Activated naive CD8-positive, alpha-beta T cell treated with anti-CD3 and anti-CD28 coated beads, Interleukin-2, amount 10 ng/mL, durations not matched to agents 7 days and 5 days (primary cell): ENCODE results near the gene VKORC1. TPM values are rescaled to one million over a fixed set of nuclear protein-coding genes. Genes with fewer than 3 reads are reported as not detected.
A peak's percentile ranks its signal among the peaks of the same experiment; 100 is the strongest.

Experiments
- ATAC-seq: fragments of 150-1000 bp; cut with Tn5 transposase; one replicate; pipeline ENCODE4 v1.10.0; 2021; ENCODE audit warnings: low read depth, moderate library complexity
- POLR2A ChIA-PET: fragments of 350-600 bp; sonication (Branson Sonifier 250); formaldehyde crosslinking; loops from one replicate; lab custom pipeline; 2021; ENCODE audit warnings: antibody characterized with exemption; lab: Charles Lee
- DNase-seq: peaks from one replicate; pipeline ENCODE4 v3.0.0; 2021
- H3K27ac Mint-ChIP-seq: one replicate; pipeline ENCODE4 v1.8.0; 2022; ENCODE audit warnings: mild to moderate bottlenecking, mixed read lengths
- H3K27me3 Mint-ChIP-seq: one replicate; pipeline ENCODE4 v1.8.0; 2022; ENCODE audit warnings: mild to moderate bottlenecking, moderate library complexity, mixed read lengths
- H3K36me3 Mint-ChIP-seq: one replicate; pipeline ENCODE4 v1.8.0; 2021; ENCODE audit warnings: mild to moderate bottlenecking, mixed read lengths
- H3K4me1 Mint-ChIP-seq: one replicate; pipeline ENCODE4 v1.8.0; 2021; ENCODE audit warnings: mixed read lengths
- H3K4me3 Mint-ChIP-seq: one replicate; pipeline ENCODE4 v1.8.0; 2022; ENCODE audit warnings: mild to moderate bottlenecking, moderate library complexity, mixed read lengths
- H3K9me3 Mint-ChIP-seq: one replicate; pipeline ENCODE4 v1.8.0; 2021; ENCODE audit warnings: mixed read lengths
- total RNA-seq, 2 experiments: library from RNA; stranded (reverse); gene quantifications; one replicate each; pipeline ENCODE4 v1.2.3, GENCODE V29; 2021

Gene VKORC1
- total RNA-seq, 2 experiments from 2014 or later: 79.4 to 80.4 TPM

DNA sequence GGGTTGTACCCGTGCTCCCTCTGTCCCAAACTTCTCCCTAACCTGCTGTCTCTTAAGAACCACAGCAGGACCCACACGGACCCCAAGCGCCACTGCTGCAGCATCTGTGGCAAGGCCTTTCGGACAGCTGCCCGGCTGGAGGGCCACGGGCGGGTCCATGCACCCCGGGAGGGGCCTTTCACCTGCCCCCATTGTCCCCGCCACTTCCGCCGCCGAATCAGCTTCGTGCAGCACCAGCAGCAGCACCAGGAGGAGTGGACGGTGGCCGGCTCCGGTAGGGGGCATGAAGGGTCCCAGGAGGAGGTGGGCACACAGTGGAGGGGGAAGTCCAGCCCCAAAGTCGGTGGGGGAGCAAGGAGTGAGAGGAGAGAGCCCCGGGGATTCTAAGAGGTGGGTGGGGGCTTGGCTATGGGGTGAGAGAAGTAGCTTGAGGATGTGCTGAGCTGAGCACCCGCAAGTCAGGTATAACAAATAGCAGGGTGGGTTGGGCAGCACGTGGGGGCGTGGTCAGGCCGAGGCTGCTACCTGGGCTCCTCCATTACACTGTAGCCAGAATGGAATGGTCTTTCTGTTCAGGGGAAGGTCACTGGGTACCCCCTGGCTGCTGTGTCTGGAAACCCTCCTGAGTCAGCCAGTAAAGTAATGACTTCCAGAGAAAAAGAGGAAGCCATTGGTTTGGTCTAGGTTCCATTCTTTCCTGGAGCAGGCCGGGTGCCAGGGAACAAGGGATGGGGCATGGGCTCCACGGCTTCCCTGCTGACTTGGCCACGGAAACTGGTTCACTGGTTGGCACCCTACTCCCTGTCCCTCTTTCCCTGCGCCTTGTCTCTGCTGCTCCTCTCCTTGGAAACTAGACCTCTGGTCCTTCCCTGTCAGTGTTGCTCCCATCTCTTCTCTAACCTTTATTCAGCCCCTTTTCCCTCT lies 12.9 kb downstream of the VKORC1 start:
- peak overlapping the region; percentile 63 for H3K27ac Mint-ChIP-seq
- H3K4me1 Mint-ChIP-seq: peaks cover 14% of the 10 kb centered on the region
- ATAC-seq (no peak), DNase-seq (no peak)
- H3K9me3 Mint-ChIP-seq: no peaks in the 10 kb centered on the region
- H3K27me3 Mint-ChIP-seq: no peaks in the 10 kb centered on the region
- POLR2A ChIA-PET: no interaction called here
- H3K4me3 Mint-ChIP-seq: no peak overlapping the region
- peaks cover 16% of the 10 kb centered on the region for H3K36me3 Mint-ChIP-seq

DNA sequence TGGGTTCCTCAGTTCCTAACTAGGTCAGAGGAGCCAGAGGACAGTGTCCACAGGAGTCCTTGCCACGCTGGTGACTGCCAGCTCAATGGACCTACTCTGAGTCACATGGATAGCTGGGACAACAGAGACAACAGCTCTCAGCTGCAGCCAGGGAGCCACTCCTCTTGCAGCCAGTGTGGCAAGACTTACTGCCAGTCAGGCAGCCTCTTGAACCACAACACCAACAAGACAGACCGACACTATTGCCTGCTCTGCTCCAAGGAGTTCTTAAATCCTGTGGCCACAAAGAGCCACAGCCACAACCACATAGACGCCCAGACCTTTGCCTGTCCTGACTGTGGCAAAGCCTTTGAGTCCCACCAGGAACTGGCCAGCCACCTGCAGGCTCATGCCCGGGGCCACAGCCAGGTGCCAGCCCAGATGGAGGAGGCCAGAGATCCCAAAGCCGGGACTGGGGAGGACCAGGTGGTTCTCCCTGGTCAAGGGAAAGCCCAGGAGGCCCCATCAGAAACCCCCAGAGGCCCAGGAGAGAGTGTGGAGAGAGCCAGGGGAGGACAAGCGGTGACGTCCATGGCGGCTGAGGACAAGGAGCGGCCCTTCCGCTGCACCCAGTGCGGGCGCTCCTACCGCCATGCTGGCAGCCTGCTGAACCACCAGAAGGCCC lies 13.7 kb downstream of the VKORC1 start:
- no peaks in the 10 kb centered on the region for H3K27me3 Mint-ChIP-seq
- POLR2A ChIA-PET: no interaction called here

DNA sequence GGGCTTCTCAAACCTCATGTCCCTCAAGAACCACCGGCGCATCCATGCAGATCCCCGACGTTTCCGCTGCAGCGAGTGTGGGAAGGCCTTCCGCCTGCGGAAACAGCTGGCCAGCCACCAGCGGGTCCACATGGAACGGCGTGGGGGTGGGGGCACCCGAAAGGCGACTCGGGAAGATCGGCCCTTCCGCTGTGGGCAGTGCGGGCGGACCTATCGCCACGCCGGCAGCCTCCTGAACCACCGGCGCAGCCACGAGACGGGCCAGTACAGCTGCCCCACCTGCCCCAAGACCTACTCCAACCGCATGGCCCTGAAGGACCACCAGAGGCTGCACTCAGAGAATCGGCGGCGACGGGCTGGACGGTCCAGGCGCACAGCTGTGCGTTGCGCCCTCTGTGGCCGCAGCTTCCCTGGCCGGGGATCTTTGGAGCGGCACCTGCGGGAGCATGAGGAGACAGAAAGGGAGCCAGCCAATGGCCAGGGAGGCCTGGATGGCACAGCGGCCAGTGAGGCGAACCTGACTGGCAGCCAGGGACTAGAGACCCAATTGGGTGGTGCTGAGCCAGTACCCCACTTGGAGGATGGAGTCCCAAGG lies 14.5 kb downstream of the VKORC1 start:
- Mint-ChIP-seq H3K9me3 (no peaks in the 10 kb centered on the region), H3K27ac (no peak overlapping the region), H3K36me3 (peaks cover 13% of the 10 kb centered on the region), H3K4me3 (no peak overlapping the region), H3K4me1 (peaks cover 17% of the 10 kb centered on the region), H3K27me3 (no peaks in the 10 kb centered on the region)
- DNase-seq: no peak
- POLR2A ChIA-PET: no interaction called here
- no peak for ATAC-seq

More for the DNA sequence above, 13.7 kb downstream of the VKORC1 start:
- H3K4me3 Mint-ChIP-seq: no peak overlapping the region
- no peak for ATAC-seq
- peaks cover 13% of the 10 kb centered on the region for H3K36me3 Mint-ChIP-seq
- no peak overlapping the region for H3K27ac Mint-ChIP-seq
- no peak for DNase-seq
- peaks cover 15% of the 10 kb centered on the region for H3K4me1 Mint-ChIP-seq
- no peaks in the 10 kb centered on the region for H3K9me3 Mint-ChIP-seq

DNA sequence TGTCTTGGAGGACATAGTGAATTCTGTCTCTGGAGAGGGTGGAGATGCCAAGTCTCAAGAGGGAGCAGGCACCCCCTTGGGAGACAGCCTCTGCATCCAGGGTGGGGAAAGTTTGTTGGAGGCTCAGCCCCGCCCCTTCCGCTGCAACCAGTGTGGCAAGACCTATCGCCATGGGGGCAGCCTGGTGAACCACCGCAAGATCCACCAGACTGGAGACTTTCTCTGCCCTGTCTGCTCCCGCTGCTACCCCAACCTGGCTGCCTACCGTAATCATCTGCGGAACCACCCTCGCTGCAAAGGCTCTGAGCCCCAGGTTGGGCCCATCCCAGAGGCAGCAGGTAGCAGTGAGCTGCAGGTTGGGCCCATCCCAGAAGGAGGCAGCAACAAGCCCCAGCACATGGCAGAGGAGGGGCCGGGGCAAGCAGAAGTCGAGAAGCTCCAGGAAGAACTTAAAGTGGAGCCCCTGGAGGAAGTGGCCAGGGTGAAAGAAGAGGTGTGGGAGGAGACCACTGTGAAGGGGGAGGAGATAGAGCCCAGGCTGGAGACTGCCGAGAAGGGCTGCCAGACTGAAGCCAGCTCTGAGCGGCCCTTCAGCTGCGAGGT lies 15.2 kb downstream of the VKORC1 start:
- peak; percentile 13 for ATAC-seq
- DNase-seq: no peak
- peaks cover 19% of the 10 kb centered on the region for H3K36me3 Mint-ChIP-seq
- H3K27ac Mint-ChIP-seq: peak overlapping the region; percentile 66
- H3K9me3 Mint-ChIP-seq: no peaks in the 10 kb centered on the region
- H3K4me1 Mint-ChIP-seq: peaks cover 22% of the 10 kb centered on the region
- POLR2A ChIA-PET: no interaction called here
- H3K4me3 Mint-ChIP-seq: no peak overlapping the region
- H3K27me3 Mint-ChIP-seq: no peaks in the 10 kb centered on the region

DNA sequence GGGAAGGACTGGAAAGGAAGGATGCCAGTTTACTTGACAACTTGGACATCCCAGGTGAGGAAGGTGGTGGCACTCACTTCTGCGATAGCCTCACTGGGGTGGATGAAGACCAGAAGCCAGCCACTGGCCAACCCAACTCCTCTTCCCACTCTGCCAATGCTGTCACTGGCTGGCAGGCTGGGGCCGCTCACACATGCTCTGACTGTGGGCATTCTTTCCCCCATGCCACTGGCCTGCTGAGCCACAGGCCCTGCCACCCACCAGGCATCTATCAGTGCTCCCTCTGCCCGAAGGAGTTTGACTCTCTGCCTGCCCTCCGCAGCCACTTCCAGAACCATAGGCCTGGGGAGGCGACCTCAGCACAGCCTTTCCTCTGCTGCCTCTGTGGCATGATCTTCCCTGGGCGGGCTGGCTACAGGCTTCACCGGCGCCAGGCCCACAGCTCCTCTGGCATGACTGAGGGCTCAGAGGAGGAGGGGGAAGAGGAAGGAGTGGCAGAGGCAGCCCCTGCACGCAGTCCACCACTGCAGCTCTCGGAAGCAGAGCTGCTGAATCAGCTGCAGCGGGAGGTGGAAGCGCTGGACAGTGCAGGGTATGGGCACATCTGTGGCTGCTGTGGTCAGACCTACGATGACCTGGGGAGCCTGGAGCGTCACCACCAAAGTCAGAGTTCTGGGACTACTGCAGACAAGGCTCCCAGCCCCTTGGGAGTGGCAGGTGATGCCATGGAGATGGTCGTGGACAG lies 15.8 kb downstream of the VKORC1 start:
- DNase-seq (no peak), ATAC-seq (no peak)
- Mint-ChIP-seq H3K4me3 (no peak overlapping the region), H3K27ac (no peak overlapping the region), H3K27me3 (no peaks in the 10 kb centered on the region), H3K36me3 (peaks cover 19% of the 10 kb centered on the region), H3K4me1 (peaks cover 22% of the 10 kb centered on the region), H3K9me3 (no peaks in the 10 kb centered on the region)
- POLR2A ChIA-PET: interaction anchor here (0.6 kb wide), 1 partner anchor 326 kb away, joined by 3 read pairs; no protein-coding TSS in a partner anchor

DNA sequence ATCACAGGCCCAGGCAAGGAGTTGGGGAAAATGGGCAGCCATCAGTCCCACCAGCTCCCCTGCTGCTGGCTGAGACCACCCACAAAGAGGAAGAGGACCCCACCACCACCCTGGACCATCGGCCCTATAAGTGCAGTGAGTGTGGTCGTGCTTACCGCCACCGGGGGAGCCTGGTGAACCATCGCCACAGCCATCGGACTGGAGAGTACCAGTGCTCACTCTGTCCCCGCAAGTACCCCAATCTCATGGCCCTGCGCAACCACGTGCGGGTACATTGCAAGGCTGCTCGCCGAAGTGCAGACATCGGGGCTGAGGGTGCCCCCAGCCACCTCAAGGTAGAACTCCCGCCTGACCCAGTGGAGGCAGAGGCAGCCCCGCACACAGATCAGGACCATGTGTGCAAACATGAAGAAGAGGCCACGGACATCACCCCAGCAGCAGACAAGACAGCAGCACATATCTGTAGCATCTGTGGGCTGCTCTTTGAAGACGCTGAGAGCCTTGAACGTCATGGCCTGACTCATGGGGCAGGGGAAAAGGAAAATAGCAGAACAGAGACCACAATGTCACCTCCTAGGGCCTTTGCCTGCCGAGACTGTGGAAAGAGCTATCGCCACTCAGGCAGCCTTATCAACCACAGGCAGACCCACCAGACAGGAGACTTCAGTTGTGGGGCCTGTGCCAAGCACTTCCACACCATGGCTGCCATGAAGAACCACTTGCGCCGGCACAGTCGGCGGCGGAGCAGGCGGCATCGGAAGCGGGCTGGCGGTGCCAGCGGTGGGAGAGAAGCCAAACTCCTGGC lies 16.8 kb downstream of the VKORC1 start:
- peak overlapping the region; percentile 9 for H3K27ac Mint-ChIP-seq
- ATAC-seq (no peak), DNase-seq (no peak)
- H3K4me1 Mint-ChIP-seq: peaks cover 22% of the 10 kb centered on the region
- POLR2A ChIA-PET: no interaction called here
- H3K27me3 Mint-ChIP-seq: no peaks in the 10 kb centered on the region
- H3K9me3 Mint-ChIP-seq: no peaks in the 10 kb centered on the region
- peaks cover 20% of the 10 kb centered on the region for H3K36me3 Mint-ChIP-seq
- no peak overlapping the region for H3K4me3 Mint-ChIP-seq

DNA sequence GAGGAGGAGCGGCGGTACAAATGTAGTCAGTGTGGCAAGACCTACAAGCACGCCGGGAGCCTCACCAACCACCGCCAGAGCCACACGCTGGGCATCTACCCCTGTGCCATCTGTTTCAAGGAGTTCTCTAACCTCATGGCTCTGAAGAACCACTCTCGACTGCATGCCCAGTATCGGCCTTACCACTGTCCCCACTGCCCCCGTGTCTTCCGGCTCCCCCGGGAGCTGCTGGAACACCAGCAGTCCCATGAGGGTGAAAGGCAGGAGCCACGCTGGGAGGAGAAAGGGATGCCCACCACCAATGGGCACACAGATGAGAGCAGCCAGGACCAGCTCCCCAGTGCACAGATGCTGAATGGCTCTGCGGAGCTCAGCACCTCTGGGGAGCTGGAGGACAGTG lies 17.6 kb downstream of the VKORC1 start:
- no peaks in the 10 kb centered on the region for H3K9me3 Mint-ChIP-seq
- no peak overlapping the region for H3K27ac Mint-ChIP-seq
- no peak overlapping the region for H3K4me3 Mint-ChIP-seq
- peaks cover 24% of the 10 kb centered on the region for H3K36me3 Mint-ChIP-seq
- POLR2A ChIA-PET: interaction anchor here (0.5 kb wide), 1 partner anchor 273 kb away, joined by 4 read pairs; no protein-coding TSS in a partner anchor
- no peak for DNase-seq
- no peaks in the 10 kb centered on the region for H3K27me3 Mint-ChIP-seq
- peaks cover 27% of the 10 kb centered on the region for H3K4me1 Mint-ChIP-seq
- no peak for ATAC-seq

DNA sequence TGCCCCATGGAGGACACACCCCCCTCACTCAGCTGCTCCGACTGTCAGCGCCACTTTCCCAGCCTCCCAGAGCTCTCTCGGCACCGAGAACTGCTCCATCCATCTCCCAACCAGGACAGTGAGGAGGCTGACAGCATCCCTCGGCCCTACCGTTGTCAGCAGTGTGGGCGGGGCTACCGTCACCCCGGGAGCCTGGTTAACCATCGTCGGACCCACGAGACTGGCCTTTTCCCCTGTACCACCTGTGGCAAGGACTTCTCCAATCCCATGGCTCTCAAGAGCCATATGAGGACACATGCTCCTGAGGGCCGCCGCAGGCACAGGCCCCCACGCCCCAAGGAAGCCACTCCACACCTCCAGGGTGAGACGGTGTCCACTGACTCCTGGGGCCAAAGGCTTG lies 18.3 kb downstream of the VKORC1 start:
- POLR2A ChIA-PET: interaction anchor here (1.5 kb wide), 1 partner anchor 15 kb away, joined by 5 read pairs; no protein-coding TSS in a partner anchor
- no peak for ATAC-seq
- peaks cover 30% of the 10 kb centered on the region for H3K4me1 Mint-ChIP-seq
- peak overlapping the region; percentile 30 for H3K27ac Mint-ChIP-seq
- no peak for DNase-seq
- H3K27me3 Mint-ChIP-seq: no peaks in the 10 kb centered on the region
- peak overlapping the region; percentile 97 for H3K4me3 Mint-ChIP-seq
- peaks cover 24% of the 10 kb centered on the region for H3K36me3 Mint-ChIP-seq
- H3K9me3 Mint-ChIP-seq: no peaks in the 10 kb centered on the region

DNA sequence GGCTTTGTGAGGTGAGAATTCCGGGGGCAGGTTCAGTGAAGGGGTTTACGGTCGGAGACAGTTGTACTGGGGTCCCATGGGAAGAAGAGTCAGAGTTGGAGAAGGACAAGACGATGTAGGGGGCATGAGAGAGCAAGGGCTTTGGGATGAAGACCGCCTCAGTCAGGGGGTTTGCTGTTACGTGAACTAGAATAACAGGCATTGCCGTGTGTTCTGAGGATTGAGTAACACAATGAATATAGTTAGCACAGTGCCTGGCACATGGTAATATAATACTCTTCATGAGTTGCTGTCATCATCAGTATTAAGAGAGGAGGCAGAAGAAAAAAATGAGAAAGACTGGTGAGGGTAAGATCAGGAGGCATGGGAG lies 19.8 kb downstream of the VKORC1 start:
- peak overlapping the region; percentile 98 for H3K27ac Mint-ChIP-seq
- peak overlapping the region; percentile 97 for H3K4me3 Mint-ChIP-seq
- H3K27me3 Mint-ChIP-seq: no peaks in the 10 kb centered on the region
- no peak for DNase-seq
- peaks cover 24% of the 10 kb centered on the region for H3K36me3 Mint-ChIP-seq
- no peak for ATAC-seq
- peaks cover 30% of the 10 kb centered on the region for H3K4me1 Mint-ChIP-seq
- H3K9me3 Mint-ChIP-seq: no peaks in the 10 kb centered on the region
- POLR2A ChIA-PET: interaction anchor here (0.8 to 2.7 kb wide), 16 partner anchors 10 to 385 kb away, joined by 3 to 35 read pairs (median 10); partner anchors contain the start of genes ARMC5, FUS, KAT8 and ORAI3

DNA sequence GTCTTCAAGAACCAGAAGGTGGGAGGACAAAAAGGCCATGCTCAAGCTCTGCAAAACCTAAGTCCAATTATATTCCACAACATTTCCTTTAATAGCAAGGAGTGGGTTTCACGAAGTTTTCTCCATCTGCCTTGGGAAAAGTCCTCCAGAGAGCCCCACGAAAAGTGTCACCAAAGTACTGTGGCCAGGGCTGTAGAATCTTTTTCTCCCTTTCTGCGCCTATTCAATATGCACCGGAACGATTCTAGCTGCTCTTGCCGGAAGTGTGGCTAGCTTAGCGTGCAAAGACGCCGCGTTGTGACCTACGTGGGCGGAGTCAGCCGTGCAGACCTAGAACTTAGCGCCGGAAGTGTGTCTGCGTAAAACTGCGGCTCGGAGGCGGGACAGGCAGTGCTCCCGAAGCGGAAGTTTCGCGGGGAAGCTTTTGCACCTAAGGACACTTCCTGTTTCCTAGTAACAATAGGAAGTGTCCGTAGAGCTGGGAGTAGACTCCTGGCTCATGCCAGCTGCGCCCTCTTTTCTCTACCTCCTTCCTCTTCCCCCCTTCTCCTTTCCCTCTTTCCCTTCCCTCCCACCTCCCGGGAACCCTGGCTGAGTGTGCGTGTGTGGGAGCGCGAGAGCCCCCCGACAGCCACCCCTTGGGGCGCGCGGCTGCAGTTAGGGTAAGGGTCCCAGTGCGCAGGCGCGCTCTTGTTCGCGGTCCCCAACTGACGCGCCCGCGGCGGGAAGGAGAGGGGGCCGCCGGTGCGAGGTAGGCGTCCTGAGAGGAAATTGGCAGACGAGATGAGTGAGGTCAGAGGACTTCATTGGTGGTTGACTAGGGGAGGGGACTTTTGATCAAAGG lies 20.4 kb downstream of the VKORC1 start, which contains the start of the genes ZNF646 and ZNF668:
Gene ZNF646, plus strand, starts transcription at position 453 of the 844 bp plus-strand sequence. CDS start 1,903 bp downstream, outside the sequence.
Gene ZNF668, minus strand, starts transcription at position 271 of the 844 bp plus-strand sequence. CDS start 9,781 bp downstream, outside the sequence.
- peak within 1 kb of the TSS; percentile 99 for H3K27ac Mint-ChIP-seq
- peak; percentile 94 for DNase-seq
- ATAC-seq: peak; percentile 78
- H3K27me3 Mint-ChIP-seq: no peaks in the 10 kb centered on the region
- no peaks in the 10 kb centered on the region for H3K9me3 Mint-ChIP-seq
- POLR2A ChIA-PET: interaction anchor here (0.5 to 2.7 kb wide), 28 partner anchors 10 to 795 kb away, joined by 3 to 35 read pairs (median 4); partner anchors contain the start of genes ARMC5, FUS, HSD3B7 and KAT8
- H3K4me3 Mint-ChIP-seq: peak within 1 kb of the TSS; percentile 97
- H3K36me3 Mint-ChIP-seq: peaks cover 23% of the 10 kb centered on the region
- peaks cover 28% of the 10 kb centered on the region for H3K4me1 Mint-ChIP-seq
